A549 (cell line): Measurements from ENCODE around the gene TMEM125.

Experiments used
- BCL3 ChIP-seq: fragments of >200 bp; sonication (Bioruptor Twin); formaldehyde crosslinking; IDR thresholded peaks from 3 replicates; pipeline ENCODE4 v1.6.1; 2016
- BHLHE40 ChIP-seq: IDR thresholded peaks from 2 replicates; pipeline ENCODE4 v1.6.1; 2012; ENCODE audit warnings: low read depth, low read length, inconsistent platforms
- CTCF ChIP-seq: fragments of >200 bp; sonication (Bioruptor Twin); formaldehyde crosslinking; IDR thresholded peaks from 3 replicates; pipeline ENCODE4 v1.5.1; 2016
- ELK1 ChIP-seq: fragments of 150-350 bp; IDR thresholded peaks from 2 replicates; pipeline ENCODE4 v1.6.1; 2014; ENCODE audit warnings: low read depth, mild to moderate bottlenecking, low read length
- EP300 ChIP-seq, 2 experiments: fragments of >200 bp; sonication (Bioruptor Twin); formaldehyde crosslinking; IDR thresholded peaks; 2 replicates in 1 of 2; 3 replicates in 1 of 2; pipeline ENCODE4 v1.6.1; 2016 to 2017
- KDM1A ChIP-seq: fragments of 200-600 bp; sonication (generic); IDR thresholded peaks from 2 replicates; pipeline ENCODE4 v1.6.1; 2016; ENCODE audit warnings: low read depth, mild to moderate bottlenecking
- MAX ChIP-seq: IDR thresholded peaks from 2 replicates; pipeline ENCODE4 v1.6.1; 2012
- MAZ ChIP-seq: fragments of 150-350 bp; IDR thresholded peaks from 2 replicates; pipeline ENCODE4 v1.6.1; 2014; ENCODE audit warnings: antibody characterized with exemption, low read depth, low read length, borderline replicate concordance
- NPAS2 ChIP-seq: fragments of 250-450 bp; sonication (Bioruptor Pico); IDR thresholded peaks from 2 replicates; pipeline ENCODE4 v1.8.0; 2022; ENCODE audit warnings: mild to moderate bottlenecking, moderate library complexity, borderline replicate concordance
- PHF8 ChIP-seq: fragments of 200-600 bp; sonication (generic); IDR thresholded peaks from 2 replicates; pipeline ENCODE4 v1.6.1; 2016; ENCODE audit warnings: low read depth, mild to moderate bottlenecking, antibody characterized with exemption, moderate library complexity, borderline replicate concordance
- POLR2A ChIP-seq: IDR thresholded peaks from 2 replicates; pipeline ENCODE4 v1.6.1; 2012; ENCODE audit warnings: mild to moderate bottlenecking, low read length
- REST ChIP-seq: fragments of 200-600 bp; sonication (generic); IDR thresholded peaks from 2 replicates; pipeline ENCODE4 v1.6.1; 2016; ENCODE audit warnings: antibody characterized with exemption, mild to moderate bottlenecking, moderate library complexity
- RFX5 ChIP-seq: fragments of 450-650 bp; IDR thresholded peaks from 2 replicates; pipeline ENCODE4 v1.7.1; 2014; ENCODE audit warnings: antibody characterized with exemption, mild to moderate bottlenecking, moderate library complexity
- ZFP36 ChIP-seq: fragments of 450-650 bp; IDR thresholded peaks from 2 replicates; pipeline ENCODE4 v1.6.1; 2014; ENCODE audit warnings: borderline replicate concordance; ENCODE audit not compliant: partially characterized antibody

GRCh38 chr1:43293176-43293575, 23.4 kb downstream of the TMEM125 start:
- TF ChIP-seq POLR2A (no peak), CTCF (no peak), ZFP36 (no peak), PHF8 (no peak), RFX5 (no peak), ELK1 (no peak), BHLHE40 (no peak), EP300 (IDR thresholded peaks at IDR 0.05) (no peak), REST (no peak), KDM1A (no peak), NPAS2 (CRISPR knock-in tag) (no peak), BCL3 (no peak), MAZ (no peak), MAX (no peak)
